Neural cell (in vitro differentiated cells): Measurements from ENCODE around the gene FARP2. TPM values are rescaled to one million over a fixed set of nuclear protein-coding genes. Genes with fewer than 3 reads are reported as not detected.

Source experiments
- H2AFZ ChIP-seq: fragments of 200-600, 300-800 bp; sonication (generic), shearing (Covaris generic); 2 replicates; pipeline ENCODE4 v1.6.0; 2014; ENCODE audit warnings: low read depth, mild to moderate bottlenecking, antibody characterized with exemption, low read length, moderate library complexity
- H3F3A ChIP-seq: fragments of 200-600 bp; shearing (Covaris generic); 2 replicates; pipeline ENCODE4 v1.6.1; 2016; ENCODE audit warnings: mild to moderate bottlenecking, moderate library complexity, mixed read lengths, antibody characterized with exemption, low read length; ENCODE audit not compliant: insufficient read depth, poor library complexity, severe bottlenecking
- H3K27ac ChIP-seq: fragments of 200-600, 300-800 bp; sonication (generic), shearing (Covaris generic); 2 replicates; pipeline ENCODE4 v1.5.1; 2014; ENCODE audit warnings: mild to moderate bottlenecking, low read length, moderate library complexity
- H3K27me3 ChIP-seq: fragments of 300-800, 200-600 bp; sonication (generic), shearing (Covaris generic); 2 replicates; pipeline ENCODE4 v1.6.0; 2014; ENCODE audit warnings: mild to moderate bottlenecking, low read depth, low read length, moderate library complexity; ENCODE audit not compliant: insufficient read depth
- H3K36me3 ChIP-seq: fragments of 300-800, 200-600 bp; sonication (generic), shearing (Covaris generic); 2 replicates; pipeline ENCODE4 v1.5.1; 2014; ENCODE audit warnings: mild to moderate bottlenecking, antibody characterized with exemption, low read length, moderate library complexity; ENCODE audit not compliant: insufficient read depth
- H3K4me2 ChIP-seq: fragments of 300-800, 200-600 bp; sonication (generic), shearing (Covaris generic); 2 replicates; pipeline ENCODE4 v1.6.0; 2014; ENCODE audit warnings: mild to moderate bottlenecking, low read length
- H3K4me3 ChIP-seq: fragments of 300-800, 200-600 bp; sonication (generic), shearing (Covaris generic); 2 replicates; pipeline ENCODE4 v1.5.1; 2014; ENCODE audit warnings: mild to moderate bottlenecking, low read length, moderate library complexity
- H3K79me2 ChIP-seq: fragments of 200-600 bp; shearing (Covaris generic); replicated peaks from 2 replicates; pipeline ENCODE4 v1.6.0; 2014; ENCODE audit warnings: mild to moderate bottlenecking, low read length, moderate library complexity; ENCODE audit not compliant: insufficient read depth
- H3K9ac ChIP-seq: fragments of 300-800, 200-600 bp; sonication (generic), shearing (Covaris generic); 2 replicates; pipeline ENCODE4 v1.6.1; 2016; ENCODE audit warnings: mild to moderate bottlenecking, low read length, mixed read lengths
- H3K9me2 ChIP-seq: fragments of 200-600 bp; shearing (Covaris generic); 2 replicates; pipeline ENCODE4 v1.6.1; 2016; ENCODE audit warnings: mild to moderate bottlenecking, low read length, mixed read lengths; ENCODE audit not compliant: insufficient read depth
- H3K9me3 ChIP-seq: fragments of 200-600, 300-800 bp; sonication (generic), shearing (Covaris generic); 2 replicates; pipeline ENCODE4 v1.6.1; 2016; ENCODE audit warnings: mild to moderate bottlenecking, mixed run types, low read length, moderate library complexity, mixed read lengths
- H4K20me1 ChIP-seq: fragments of 200-600 bp; shearing (Covaris generic); 2 replicates; pipeline ENCODE4 v1.6.1; 2016; ENCODE audit warnings: mild to moderate bottlenecking, mixed run types; ENCODE audit not compliant: insufficient read depth
- CTCF ChIP-seq: fragments of 450-650 bp; IDR thresholded peaks from 2 replicates; pipeline ENCODE4 v1.5.1; 2014; ENCODE audit warnings: antibody characterized with exemption, mild to moderate bottlenecking, moderate library complexity; ENCODE audit not compliant: poor library complexity, severe bottlenecking
- EP300 ChIP-seq: fragments of 450-650 bp; conservative IDR thresholded peaks from 2 replicates; pipeline ENCODE4 v1.6.1; 2014; ENCODE audit warnings: antibody characterized with exemption, mild to moderate bottlenecking, moderate library complexity; ENCODE audit not compliant: poor library complexity, severe bottlenecking
- EZH2 ChIP-seq: fragments of 200-600, 300-800 bp; shearing (Covaris generic), sonication (generic); IDR thresholded peaks from 2 replicates; pipeline ENCODE4 v1.6.1; 2014; ENCODE audit warnings: antibody characterized with exemption, low read length, borderline replicate concordance, mild to moderate bottlenecking; ENCODE audit not compliant: insufficient read depth, poor library complexity, severe bottlenecking
- MXI1 ChIP-seq: fragments of 450-650 bp; conservative IDR thresholded peaks from 2 replicates; pipeline ENCODE4 v1.6.1; 2014; ENCODE audit warnings: antibody characterized with exemption, mild to moderate bottlenecking; ENCODE audit not compliant: poor library complexity, severe bottlenecking
- POLR2AphosphoS5 ChIP-seq: IDR thresholded peaks from 2 replicates; pipeline ENCODE4 v1.6.1; 2012
- RAD21 ChIP-seq: fragments of 450-650 bp; conservative IDR thresholded peaks from 2 replicates; pipeline ENCODE4 v1.6.1; 2014; ENCODE audit warnings: antibody characterized with exemption, mild to moderate bottlenecking, moderate library complexity
- REST ChIP-seq: IDR thresholded peaks from 2 replicates; pipeline ENCODE4 v1.6.1; 2012; ENCODE audit warnings: borderline replicate concordance
- SMC3 ChIP-seq: fragments of 450-650 bp; conservative IDR thresholded peaks from 2 replicates; pipeline ENCODE4 v1.6.1; 2014; ENCODE audit warnings: antibody characterized with exemption, mild to moderate bottlenecking, moderate library complexity; ENCODE audit not compliant: poor library complexity
- TAF1 ChIP-seq: IDR thresholded peaks from 2 replicates; pipeline ENCODE4 v1.6.1; 2012; ENCODE audit warnings: low read depth
- polyA plus RNA-seq: library from polyadenylated mRNA; depleted of rRNA; stranded (reverse); fragments of >200 nt; gene quantifications from 2 replicates; pipeline ENCODE4 v1.2.3, GENCODE V29; 2014

Gene FARP2
- polyA plus RNA-seq, 1 donor from 2014 or later, result 13.3 TPM

DNA sequence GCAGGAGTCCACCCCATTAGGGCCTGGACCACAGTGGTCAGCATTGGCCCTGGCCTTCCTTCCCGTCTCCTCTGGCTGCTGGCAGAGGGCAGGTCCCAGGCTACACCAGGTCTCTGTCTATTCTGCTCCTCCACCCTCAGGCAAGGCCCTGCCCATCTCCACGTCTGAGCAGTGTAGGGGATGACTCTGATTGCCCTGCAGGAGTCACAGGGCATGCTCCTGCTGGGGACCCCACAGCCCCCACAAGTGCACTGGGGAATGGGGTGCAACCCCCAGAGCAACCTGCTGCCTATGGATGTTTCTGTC is 112.3 kb downstream of the FARP2 start:
- Histone ChIP-seq H3K27me3 (no peaks in the 10 kb centered on the region), H3K4me3 (no peak overlapping the region), H3F3A (no peaks in the 10 kb centered on the region), H3K4me2 (no peak overlapping the region), H3K9ac (no peak overlapping the region), H4K20me1 (no peaks in the 10 kb centered on the region), H3K27ac (no peak overlapping the region), H3K36me3 (no peaks in the 10 kb centered on the region), H3K9me3 (no peaks in the 10 kb centered on the region), H3K9me2 (no peaks in the 10 kb centered on the region), H2AFZ (no peak overlapping the region), H3K79me2 (no peaks in the 10 kb centered on the region)
- no peak for TF ChIP-seq SMC3
- TF ChIP-seq TAF1, result no peak
- no peak for TF ChIP-seq EP300
- TF ChIP-seq EZH2, result no peak
- no peak for TF ChIP-seq CTCF
- TF ChIP-seq REST, result no peak
- TF ChIP-seq RAD21, result no peak
- TF ChIP-seq MXI1, result no peak
- TF ChIP-seq POLR2AphosphoS5, result no peak

DNA sequence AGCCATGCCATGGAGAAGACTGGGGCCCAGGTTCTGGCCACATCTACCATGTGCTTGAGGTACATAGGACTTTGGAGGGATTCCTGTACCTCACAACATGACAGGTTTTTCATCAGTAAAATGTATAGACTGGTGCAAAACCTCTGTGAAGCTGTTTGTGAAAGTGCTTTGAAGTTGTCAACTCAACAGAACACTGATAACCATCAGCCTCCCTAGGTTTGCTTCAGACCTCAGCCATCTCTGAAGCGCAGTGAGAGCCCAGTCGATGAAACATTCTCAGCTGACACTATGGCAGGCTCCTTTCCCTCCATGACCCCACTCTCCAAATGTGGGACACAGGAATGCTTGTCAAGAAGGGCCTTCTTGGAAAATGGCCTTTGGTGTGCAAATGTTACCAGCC is 113.7 kb downstream of the FARP2 start:
- Histone ChIP-seq H3K9me3 (no peaks in the 10 kb centered on the region), H3K4me3 (no peak overlapping the region)

More for the DNA sequence above, 113.7 kb downstream of the FARP2 start:
- H4K20me1 ChIP-seq, result no peaks in the 10 kb centered on the region
- no peaks in the 10 kb centered on the region for H3K36me3 ChIP-seq
- no peak overlapping the region for H3K27ac ChIP-seq
- no peak overlapping the region for H3K9ac ChIP-seq
- H3K79me2 ChIP-seq, result no peaks in the 10 kb centered on the region
- H3F3A ChIP-seq, result no peaks in the 10 kb centered on the region
- H3K27me3 ChIP-seq, result no peaks in the 10 kb centered on the region
- H3K4me2 ChIP-seq, result no peak overlapping the region
- H3K9me2 ChIP-seq, result no peaks in the 10 kb centered on the region
- no peak overlapping the region for H2AFZ ChIP-seq
- TF ChIP-seq CTCF (no peak), TAF1 (no peak), EZH2 (no peak), POLR2AphosphoS5 (no peak), EP300 (no peak), SMC3 (no peak), MXI1 (no peak), RAD21 (no peak), REST (no peak)
